SHP77 (cell line): ENCODE data around the gene SERPINE3.

Experiments
- DNase-seq, 2 experiments: peaks; one replicate each; lab custom pipeline; 2025; lab: John Stamatoyannopoulos, UW

SERPINE3 gene

GRCh38 chr13:51339354-51339753 is at the start of gene SERPINE3:
Gene SERPINE3 (plus strand): TSS chr13:51339691. CDS start chr13:51341092, 1,401 bp downstream.
- no peak for DNase-seq

DNA sequence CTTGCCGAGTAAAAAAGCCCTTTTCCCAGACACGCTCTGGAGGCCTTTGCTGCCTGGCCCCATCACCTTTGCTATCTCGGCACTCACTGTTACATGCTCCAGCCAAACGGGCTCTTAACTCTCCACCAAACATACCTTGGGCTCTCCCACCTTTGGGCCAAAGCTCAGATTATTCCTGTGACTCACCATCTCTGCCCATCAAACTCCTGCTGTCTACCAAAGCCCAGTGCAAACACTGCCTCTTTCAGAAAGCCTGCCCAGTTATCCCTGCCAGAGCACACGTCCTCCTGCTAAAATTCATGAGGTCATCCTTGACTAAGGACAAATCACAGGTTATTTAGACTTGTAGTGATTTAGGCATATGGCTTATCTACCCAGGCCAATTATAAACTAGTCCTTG is 48.1 kb upstream of the SERPINE3 start:
- no peak for DNase-seq

DNA sequence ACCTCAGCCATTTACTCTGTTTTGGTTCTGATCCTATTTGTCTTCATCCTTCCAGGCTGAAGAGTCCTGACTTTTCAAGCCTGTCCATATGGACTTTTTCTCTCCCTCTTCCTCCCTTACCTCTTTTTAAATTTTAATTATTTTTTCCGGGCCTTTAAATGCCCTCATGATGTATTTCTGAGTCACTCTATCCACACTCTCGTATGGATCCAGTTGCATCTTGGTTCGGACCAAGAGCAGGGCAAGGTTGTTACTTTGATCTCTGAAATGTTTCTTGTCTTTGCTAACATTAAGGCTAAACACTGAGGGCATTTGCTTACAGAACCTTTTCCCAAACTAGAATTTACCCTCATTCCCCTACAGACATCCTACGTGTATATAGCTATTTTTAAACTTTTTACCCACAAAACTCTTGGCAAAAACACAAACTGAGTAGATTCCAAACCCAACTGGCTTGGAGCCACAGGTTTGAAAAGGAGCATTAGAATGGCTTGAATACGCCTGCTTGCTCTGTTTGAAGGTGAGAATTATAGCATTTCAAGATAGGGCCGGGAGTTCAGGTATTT is 47.4 kb upstream of the SERPINE3 start:
- no peak for DNase-seq

- no peak for DNase-seq
These were observed 41.9 kb upstream of the SERPINE3 start for GRCh38 chr13:51297556-51297955.

DNA sequence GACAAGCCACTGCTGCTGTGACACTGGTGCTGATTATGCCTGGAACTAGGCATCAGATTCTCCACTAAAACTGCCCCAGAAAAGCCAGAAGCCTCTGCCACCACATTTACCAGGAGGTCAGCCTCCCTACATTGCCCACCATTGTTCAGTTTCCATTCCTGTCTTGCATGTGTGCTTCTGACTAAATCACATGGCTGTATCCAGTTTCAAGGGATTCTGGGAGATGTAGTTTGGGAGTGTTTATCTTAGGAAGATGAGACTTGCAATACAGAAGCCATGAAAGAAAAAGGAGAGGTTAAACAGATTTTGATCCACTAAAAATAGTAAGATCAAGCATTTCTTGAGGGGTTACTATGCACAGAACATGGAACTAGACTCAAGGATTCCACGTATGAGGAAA is 40.7 kb upstream of the SERPINE3 start:
- DNase-seq, result no peak

DNA sequence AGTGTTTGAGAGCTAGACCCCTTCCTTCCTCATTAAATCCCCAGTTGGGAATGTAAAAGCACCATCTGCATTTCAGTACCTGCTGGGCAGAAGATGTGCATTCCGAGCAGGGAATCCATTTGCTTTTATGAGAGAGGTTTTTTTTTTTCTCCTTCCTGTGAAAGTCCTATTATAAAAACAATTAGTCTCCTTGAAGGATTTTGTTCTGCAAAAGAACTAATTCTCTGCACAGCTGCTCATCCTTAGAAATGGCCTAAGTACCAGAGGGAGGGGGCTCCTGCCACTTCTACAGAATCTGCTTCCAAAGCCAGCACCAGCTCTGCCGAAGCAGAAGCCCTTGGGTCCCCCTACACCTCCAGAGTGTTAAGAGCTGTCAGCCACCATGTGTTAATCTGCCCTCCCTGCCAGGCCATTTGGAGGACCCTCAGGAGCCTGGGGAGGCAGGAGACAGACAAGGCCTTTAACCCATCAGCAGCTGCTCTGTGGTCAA is 36.4 kb upstream of the SERPINE3 start:
- no peak for DNase-seq

- DNase-seq, result no peak
These were observed 35.6 kb upstream of the SERPINE3 start for GRCh38 chr13:51303882-51304281.

GRCh38 chr13:51305271-51305967 is 34.1 kb upstream of the SERPINE3 start:
- no peak for DNase-seq

GRCh38 chr13:51308781-51309180 is 30.7 kb upstream of the SERPINE3 start:
- DNase-seq, result no peak

- no peak for DNase-seq
These were observed 28.3 kb upstream of the SERPINE3 start for GRCh38 chr13:51311231-51311630.

DNA sequence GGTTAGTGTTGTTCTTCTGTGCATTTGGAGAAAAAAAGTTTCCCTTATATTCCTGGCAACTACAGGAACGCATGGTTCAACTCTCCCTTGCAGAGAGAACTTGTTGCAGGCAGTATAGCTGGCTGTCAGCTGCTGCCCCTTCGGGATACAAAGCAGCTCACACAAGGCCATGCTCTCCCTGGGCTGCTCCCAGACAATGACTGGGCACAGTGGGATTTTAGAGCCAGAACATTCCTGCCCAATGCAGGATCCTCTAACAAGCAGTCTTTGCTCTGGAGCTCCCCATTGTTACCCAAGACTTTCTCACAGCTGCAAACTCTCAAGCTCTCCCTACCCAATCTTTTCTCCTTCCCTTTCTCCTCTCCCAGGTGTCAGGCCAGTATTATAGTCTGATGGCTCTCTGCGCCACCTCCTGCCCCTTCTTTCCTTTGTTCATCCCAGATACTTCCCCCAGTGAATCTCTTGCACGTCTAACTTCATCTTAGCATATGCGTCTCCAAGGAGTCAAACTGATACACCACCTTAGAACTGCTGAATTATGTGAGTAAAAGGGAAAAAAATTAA is 27.5 kb upstream of the SERPINE3 start:
- DNase-seq, result no peak

DNA sequence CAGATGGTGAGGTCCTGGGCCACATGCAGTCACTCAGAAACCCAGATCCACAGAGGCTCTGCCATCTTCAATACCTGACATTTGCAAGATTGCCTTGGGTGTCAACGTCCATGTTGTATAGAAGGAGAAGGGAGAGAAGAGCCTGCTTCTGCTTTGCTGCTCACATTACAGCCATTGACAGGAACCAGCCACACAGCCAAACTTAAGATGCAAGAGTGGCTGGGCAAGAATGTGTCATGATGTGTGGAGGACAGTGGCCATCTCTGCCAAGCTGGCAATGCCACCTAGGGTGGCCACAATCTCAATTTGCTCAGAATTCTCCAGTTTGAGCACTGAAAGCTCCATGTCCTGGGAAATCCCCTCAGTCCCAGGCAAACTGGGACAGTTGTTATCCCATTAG is 25.9 kb upstream of the SERPINE3 start:
- no peak for DNase-seq

DNA sequence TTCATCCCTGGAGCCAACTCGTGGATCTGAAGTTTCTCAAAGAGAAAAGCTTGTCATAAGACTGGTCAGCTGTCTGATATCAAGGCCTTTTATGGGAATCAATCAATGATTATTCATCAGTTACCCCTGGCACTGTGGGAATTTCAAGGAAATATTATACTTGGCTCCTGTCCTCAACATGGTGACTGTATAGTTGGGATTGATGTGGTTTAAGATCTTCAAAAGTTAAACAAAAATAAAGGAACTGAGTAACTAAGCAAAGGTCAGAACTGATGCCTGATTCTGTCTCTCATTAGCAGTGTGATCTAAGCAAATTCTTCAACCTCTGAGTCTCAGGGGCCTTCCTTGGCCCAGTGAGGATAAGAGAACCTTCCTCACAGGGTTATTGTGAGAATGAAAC is 22.2 kb upstream of the SERPINE3 start:
- no peak for DNase-seq

DNA sequence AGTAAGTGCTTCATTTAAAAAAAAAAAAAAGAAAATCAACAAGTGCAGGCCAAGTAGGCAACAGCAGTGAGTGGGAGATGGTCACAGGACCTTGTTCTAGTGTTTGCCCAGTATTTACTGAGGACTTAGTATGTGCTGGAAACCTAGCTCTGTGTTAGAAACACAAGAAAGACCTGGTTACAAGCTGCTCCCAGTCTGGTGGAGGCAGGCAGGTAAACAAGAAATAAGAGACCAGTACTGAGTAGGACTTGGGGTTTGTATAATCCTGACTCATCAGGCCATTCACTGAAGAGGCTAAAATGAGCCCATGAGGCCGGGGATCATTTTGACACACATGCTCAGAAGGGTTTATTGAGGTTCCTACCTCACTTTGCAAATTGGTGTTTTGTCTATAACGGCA is 21.5 kb upstream of the SERPINE3 start:
- DNase-seq, result no peak

DNA sequence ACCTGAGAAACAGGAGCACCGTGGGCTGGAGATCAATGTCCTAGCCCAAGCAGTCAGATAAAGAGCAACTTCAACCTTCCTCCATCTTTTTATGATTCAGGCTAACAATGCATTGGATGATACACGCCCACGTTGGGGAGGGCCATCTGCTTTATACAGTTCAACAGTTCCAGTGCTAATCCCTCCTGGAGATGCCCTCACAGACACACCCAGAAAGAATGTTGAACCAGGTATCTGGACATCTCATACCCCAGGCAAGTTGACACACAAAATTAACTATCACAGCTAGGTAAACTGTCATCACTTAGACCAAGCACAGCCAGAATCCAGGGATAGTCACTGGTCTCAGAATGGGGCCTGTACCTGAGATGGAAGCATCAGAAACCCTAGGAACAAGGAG is 20.6 kb upstream of the SERPINE3 start:
- DNase-seq, result no peak

- no peak for DNase-seq
These were observed 17.7 kb upstream of the SERPINE3 start for GRCh38 chr13:51321836-51322235.

GRCh38 chr13:51322826-51323225 is 16.7 kb upstream of the SERPINE3 start:
- no peak for DNase-seq

- DNase-seq, result no peak
These were observed 15.5 kb upstream of the SERPINE3 start for GRCh38 chr13:51323824-51324511.

DNA sequence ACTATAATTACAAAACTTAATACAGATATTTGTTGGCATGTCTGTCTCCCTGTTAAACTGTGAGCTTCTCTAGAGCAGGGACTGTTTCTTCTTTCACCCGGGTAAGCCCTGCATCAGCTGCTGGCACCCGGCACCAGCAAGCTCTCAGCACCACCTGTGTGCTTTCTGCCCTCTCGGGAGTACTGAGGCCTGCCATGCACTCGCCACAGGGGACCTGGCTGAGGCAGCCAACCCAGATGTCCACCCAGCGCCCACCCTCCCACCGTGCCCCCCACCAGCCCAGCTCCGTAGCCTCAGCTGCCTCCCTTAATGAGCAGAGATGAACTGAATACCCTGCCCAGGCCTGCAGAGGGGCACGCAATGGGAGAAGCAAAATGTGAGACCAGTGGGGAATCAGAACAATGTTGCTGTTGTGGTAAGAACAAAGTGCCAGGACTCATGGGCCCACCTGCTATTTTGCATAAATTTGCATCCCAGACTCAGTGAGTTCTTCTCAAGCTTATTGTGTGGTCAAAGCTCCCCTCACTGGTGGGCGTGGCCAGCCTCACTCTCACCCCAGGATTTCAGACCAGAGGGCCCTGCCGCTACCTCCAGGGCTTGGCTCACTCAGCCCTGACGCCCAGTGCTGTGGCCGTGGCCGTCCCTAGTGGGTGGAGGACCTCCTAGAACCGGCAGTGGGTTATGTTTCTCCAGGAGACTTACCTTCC is 14.6 kb upstream of the SERPINE3 start:
- no peak for DNase-seq

GRCh38 chr13:51325837-51326236 is 13.7 kb upstream of the SERPINE3 start:
- no peak for DNase-seq

DNA sequence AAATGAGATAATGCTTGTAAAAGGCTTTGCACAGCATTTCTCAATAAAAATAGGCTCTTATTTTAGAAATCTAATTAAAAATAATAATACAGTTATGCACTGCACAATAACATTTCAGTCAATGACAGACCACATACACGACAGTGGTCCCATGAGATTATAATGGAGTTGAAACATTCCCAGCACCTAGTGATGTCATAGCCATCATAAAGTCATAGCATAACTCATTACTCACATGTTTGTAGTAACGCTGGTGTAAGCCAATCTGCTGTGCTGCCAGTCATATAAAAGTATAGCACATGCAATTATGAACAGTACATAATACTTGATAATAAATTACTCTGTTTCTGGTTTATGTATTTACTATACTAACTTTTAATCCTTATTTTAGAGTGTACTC is 12.7 kb upstream of the SERPINE3 start:
- DNase-seq, result no peak

DNA sequence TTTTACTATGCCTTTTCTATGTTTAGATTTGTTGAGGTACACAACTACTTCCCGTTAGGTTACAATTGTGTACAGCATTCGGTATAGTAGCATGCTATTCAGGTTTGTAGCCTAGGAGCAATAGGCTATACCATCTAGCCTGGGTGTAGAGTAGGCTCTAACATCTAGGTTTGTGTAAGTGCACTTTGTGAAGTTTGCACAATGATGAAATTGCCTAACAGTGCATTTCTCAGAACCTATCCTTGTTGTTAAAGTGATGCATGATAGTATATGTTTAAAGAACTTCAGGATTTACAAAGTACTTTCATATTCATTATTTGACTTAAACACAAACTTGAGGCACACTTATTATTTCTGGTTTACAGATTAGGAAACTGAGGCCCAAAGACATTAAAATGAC is 11.5 kb upstream of the SERPINE3 start:
- no peak for DNase-seq
